ENCODE results near the gene HCFC1R1. TPM values are rescaled to one million over a fixed set of nuclear protein-coding genes. Genes with fewer than 3 reads are reported as not detected.

Gene HCFC1R1
- total RNA-seq, 1 experiment from 2014 or later: 76.0 TPM

DNA sequence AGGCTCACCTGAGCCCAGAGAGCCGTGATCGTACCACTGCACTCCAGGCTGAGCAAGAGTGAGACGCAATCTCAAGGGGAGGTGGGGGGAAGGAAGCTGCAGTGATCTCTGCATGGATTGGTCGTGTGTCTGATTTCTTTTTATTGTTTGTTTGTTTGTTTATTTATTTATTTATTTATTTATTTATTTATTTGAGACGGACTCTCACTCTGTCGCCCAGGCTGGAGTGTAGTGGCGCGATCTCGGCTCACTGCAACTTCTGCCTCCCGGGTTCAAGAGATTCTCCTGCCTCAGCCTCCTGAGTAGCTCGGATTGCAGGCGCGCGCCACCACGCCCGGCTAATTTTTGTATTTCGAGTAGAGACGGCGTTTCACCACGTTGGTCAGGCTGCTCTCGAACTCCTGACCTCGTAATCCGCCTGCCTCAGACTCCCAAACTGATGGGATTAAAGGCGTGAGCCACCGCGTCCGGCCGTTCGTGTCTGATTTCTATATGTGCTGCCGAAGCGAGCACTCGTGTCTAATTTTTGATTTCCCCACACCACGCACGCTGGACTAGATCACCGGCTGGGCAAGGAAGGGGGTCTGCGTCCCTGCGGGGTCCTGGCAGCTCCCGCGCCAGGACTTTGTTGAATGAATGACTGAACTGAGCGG lies 4.0 kb downstream of the HCFC1R1 start:
- Mint-ChIP-seq H3K36me3 (peaks cover 23% of the 10 kb centered on the region), H3K27ac (peak overlapping the region; percentile 98), H3K4me3 (peak overlapping the region; percentile 86), H3K4me1 (peaks cover 59% of the 10 kb centered on the region), H3K27me3 (ENCODE audit: low read depth) (peaks cover 2% of the 10 kb centered on the region; the same call in 1 of the 2 replicates), H3K9me3 (no peaks in the 10 kb centered on the region)
- POLR2A ChIA-PET: interaction anchor here (0.6 to 17.1 kb wide), 12 partner anchors 10 to 89 kb away, joined by 3 to 502 read pairs (median 6); partner anchors contain the start of genes CLDN9 and ZSCAN10
- CTCF ChIA-PET: interaction anchor here (0.7 to 8.6 kb wide), 16 partner anchors 12 to 146 kb away, joined by 3 to 360 read pairs (median 4); partner anchors contain the start of genes CLDN9, FLYWCH1, KREMEN2 and ZSCAN10
- TF ChIP-seq ETV6 (CRISPR knock-in tag; IDR thresholded peaks at IDR 0.05) (no peak), HMGA2 (CRISPR knock-in tag; IDR thresholded peaks at IDR 0.05) (peak; percentile 5; the same call in 1 of the 2 replicates)
- TF ChIP-seq, protein P1, sequence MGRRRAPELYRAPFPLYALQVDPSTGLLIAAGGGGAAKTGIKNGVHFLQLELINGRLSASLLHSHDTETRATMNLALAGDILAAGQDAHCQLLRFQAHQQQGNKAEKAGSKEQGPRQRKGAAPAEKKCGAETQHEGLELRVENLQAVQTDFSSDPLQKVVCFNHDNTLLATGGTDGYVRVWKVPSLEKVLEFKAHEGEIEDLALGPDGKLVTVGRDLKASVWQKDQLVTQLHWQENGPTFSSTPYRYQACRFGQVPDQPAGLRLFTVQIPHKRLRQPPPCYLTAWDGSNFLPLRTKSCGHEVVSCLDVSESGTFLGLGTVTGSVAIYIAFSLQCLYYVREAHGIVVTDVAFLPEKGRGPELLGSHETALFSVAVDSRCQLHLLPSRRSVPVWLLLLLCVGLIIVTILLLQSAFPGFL (CRISPR knock-in tag; IDR thresholded peaks at IDR 0.05; ENCODE audit: borderline replicate concordance): no peak
- DNase-seq (ENCODE audit: low spot score): no peak
- ATAC-seq: no peak

- peak; percentile 49 for ATAC-seq
- Mint-ChIP-seq H3K27me3 (ENCODE audit: low read depth) (peaks cover 5% of the 10 kb centered on the region; the same call in 1 of the 2 replicates), H3K27ac (peak within 1 kb of the TSS; percentile 96), H3K4me1 (peaks cover 69% of the 10 kb centered on the region), H3K4me3 (peak within 1 kb of the TSS; percentile 93), H3K36me3 (peaks cover 21% of the 10 kb centered on the region), H3K9me3 (no peaks in the 10 kb centered on the region)
- ChIA-PET CTCF (interaction anchor here (0.5 to 8.6 kb wide), 18 partner anchors 11 to 180 kb away, joined by 3 to 360 read pairs (median 4); partner anchors contain the start of genes CLDN9, KREMEN2 and ZSCAN10), POLR2A (interaction anchor here (0.8 to 17.1 kb wide), 5 partner anchors 12 to 40 kb away, joined by 3 to 502 read pairs (median 8); partner anchors contain the start of gene CLDN9)
- peak; percentile 99 for DNase-seq (ENCODE audit: low spot score)
- TF ChIP-seq ATF6 (CRISPR knock-in tag; IDR thresholded peaks at IDR 0.05): 0 out of 2 replicates have a peak, but pooled peaks have one; percentile 62
- TF ChIP-seq ATF1 (CRISPR knock-in tag; IDR thresholded peaks at IDR 0.05): peak; percentile 65; the same call in 1 of the 2 replicates
- TF ChIP-seq PRDM15 (CRISPR knock-in tag; IDR thresholded peaks at IDR 0.05): no peak
- TF ChIP-seq CBFB (CRISPR knock-in tag; IDR thresholded peaks at IDR 0.05; ENCODE audit: low read depth): peak; percentile 92
- no peak for TF ChIP-seq NFATC4 (CRISPR knock-in tag; IDR thresholded peaks at IDR 0.05)
- 0 out of 2 replicates have a peak, but pooled peaks have one; percentile 80 for TF ChIP-seq STAT6 (CRISPR knock-in tag; conservative IDR thresholded peaks at IDR 0.05; ENCODE audit: low read depth)
- TF ChIP-seq ZNF281 (CRISPR knock-in tag; IDR thresholded peaks at IDR 0.05): peak; percentile 97
- no peak for TF ChIP-seq ZNF138 (CRISPR knock-in tag; conservative IDR thresholded peaks at IDR 0.05)
- TF ChIP-seq, protein P2, sequence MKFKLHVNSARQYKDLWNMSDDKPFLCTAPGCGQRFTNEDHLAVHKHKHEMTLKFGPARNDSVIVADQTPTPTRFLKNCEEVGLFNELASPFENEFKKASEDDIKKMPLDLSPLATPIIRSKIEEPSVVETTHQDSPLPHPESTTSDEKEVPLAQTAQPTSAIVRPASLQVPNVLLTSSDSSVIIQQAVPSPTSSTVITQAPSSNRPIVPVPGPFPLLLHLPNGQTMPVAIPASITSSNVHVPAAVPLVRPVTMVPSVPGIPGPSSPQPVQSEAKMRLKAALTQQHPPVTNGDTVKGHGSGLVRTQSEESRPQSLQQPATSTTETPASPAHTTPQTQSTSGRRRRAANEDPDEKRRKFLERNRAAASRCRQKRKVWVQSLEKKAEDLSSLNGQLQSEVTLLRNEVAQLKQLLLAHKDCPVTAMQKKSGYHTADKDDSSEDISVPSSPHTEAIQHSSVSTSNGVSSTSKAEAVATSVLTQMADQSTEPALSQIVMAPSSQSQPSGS (CRISPR knock-in tag; IDR thresholded peaks at IDR 0.05; ENCODE audit: borderline replicate concordance, low read depth): peak; percentile 60; the same call in 1 of the 2 replicates
- no peak for TF ChIP-seq NR2C2 (CRISPR knock-in tag; IDR thresholded peaks at IDR 0.05)
- peak; percentile 26; the same call in 1 of the 2 replicates for TF ChIP-seq FOXP1 (CRISPR knock-in tag; IDR thresholded peaks at IDR 0.05; ENCODE audit: borderline replicate concordance)
Measured at GRCh38 chr16:3017794-3018506, 5.8 kb downstream of the HCFC1R1 start, which contains the start of gene CLDN6. TSS of gene CLDN6 (minus strand) at chr16:3018183. CDS start at chr16:3016021, 2,162 bp downstream.
